ENCODE results near the gene C20orf141.

DNA sequence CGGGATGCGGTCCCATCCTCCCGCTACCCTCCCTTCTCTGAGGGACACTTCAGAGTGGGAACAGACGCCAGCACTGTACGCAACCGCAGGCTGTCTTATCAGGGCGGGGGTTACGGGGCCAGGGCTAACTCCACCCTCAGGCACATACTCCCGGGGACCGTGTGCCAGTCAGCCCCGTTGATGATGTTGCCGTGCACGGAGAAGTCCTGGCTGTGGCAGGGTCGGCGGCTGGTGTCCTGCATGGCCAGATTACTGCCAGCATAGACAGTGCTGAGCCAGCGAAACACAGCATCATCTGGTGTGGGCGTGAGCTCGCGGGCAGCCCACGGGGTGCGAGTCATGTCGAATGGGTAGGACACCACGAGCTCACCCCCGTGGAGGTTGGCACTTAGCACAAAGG lies 19.3 kb upstream of the C20orf141 start:
- TF ChIP-seq POLR2A (IDR thresholded peaks at IDR 0.05) (no peak), POLR2AphosphoS5 (IDR thresholded peaks at IDR 0.05) (no peak)
